Amniotic stem cell (primary cell): ENCODE data around the gene PAK4.

Experiments used
- DNase-seq: peaks from one replicate; lab custom pipeline; 2025; lab: John Stamatoyannopoulos, UW

The PAK4 gene

DNA sequence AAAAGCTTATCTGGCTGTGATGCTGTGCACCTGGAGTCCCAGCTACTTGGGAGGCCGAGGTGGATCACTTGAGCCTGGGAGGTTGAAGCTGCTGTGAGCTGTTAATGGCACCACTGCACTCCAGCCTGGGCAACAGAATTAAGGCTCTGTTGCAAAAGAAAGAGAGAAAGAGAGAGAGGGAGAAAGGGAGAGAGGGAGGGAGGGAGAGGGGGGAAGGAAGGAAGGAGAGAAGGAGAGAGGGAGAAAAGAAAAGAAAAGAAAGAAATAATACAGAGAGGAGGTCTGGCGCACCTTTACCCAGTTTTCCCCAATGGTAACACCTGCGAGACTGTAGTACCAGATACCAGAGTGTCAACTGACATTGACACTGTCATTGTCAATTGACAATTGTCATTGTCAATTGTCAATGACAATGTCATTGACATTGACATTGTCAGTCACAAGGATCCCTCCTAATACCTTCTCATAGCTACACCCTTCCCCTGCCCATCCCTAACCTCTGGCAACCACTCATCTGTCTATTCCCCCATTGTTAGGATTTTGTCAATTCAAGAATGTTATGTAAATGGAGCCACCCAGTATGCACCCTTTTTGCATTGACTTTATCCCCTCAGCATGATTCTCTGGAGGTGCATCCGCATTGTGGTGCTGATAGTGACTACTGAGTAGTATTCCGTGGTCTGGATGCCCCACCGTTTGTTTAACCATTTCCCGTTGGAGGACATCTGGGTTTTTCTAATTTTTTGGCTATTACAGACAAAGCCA, 21.3 kb downstream of the PAK4 start:
- DNase-seq, result no peak

DNA sequence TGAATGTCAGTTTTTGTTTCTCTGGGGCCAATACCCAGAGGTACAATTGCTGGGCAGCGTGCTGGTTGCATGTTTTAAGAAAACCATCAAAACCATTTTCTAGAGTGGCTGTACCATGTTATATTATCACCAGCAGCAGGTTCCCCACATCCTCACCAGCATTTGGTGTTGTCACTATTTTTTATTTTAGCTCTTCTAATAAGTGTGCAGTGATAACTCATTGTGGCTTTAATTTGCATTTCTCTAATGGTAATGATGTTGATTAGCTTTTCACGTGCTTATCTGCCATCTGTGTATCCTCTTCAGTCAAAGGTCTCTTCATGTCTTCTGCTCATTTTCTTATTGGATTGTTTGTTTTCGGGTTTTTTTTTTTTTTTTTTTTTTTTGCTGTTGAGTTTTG, 21.9 kb downstream of the PAK4 start:
- no peak for DNase-seq

DNA sequence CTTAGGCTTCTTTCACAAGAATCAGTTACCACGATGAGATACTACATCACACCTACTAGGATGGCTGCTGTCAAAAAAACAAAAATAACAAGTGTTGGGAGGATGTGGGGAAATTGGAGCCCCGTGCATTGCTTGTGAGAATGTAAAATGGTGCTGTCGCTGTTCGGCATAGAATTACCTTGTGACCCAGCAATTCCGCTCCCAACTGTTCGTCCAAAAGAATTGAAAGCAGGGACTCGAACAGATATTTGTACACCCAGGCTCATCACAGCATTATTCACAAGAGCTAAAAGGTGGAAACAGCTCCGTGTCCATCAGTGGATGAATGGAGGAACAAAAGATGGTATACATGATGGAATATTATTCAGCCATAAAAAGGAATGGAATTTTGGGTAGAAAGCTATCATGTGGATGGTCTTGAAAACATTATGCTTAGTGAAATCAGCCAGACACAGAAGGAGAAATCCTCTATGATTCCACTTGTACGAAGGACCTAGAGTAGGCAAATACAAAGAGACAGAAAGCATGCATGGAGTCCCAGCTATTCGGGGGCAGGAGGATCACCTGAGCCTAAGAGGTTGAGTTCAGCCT, 23.4 kb downstream of the PAK4 start:
- DNase-seq, result no peak

DNA sequence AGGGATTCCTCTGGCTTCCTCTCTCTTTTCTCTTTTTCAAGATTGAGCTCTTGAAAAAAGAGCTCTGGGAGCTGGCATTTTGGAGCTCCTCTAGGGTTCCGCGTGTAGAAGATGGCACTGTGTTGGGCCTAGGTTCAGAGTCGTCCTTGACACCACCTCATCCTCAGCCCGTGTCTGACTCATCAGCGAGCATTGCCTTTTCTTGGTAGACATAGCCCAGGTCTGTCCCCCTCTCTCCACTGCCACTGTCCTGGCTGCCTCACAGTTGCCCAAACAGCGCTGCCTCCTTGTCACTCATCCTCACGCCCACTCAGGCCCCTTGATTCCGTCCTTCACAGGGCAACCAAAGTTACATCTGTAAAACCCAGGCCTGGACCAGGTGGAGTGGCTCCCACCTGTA, 24.6 kb downstream of the PAK4 start:
- no peak for DNase-seq

DNA sequence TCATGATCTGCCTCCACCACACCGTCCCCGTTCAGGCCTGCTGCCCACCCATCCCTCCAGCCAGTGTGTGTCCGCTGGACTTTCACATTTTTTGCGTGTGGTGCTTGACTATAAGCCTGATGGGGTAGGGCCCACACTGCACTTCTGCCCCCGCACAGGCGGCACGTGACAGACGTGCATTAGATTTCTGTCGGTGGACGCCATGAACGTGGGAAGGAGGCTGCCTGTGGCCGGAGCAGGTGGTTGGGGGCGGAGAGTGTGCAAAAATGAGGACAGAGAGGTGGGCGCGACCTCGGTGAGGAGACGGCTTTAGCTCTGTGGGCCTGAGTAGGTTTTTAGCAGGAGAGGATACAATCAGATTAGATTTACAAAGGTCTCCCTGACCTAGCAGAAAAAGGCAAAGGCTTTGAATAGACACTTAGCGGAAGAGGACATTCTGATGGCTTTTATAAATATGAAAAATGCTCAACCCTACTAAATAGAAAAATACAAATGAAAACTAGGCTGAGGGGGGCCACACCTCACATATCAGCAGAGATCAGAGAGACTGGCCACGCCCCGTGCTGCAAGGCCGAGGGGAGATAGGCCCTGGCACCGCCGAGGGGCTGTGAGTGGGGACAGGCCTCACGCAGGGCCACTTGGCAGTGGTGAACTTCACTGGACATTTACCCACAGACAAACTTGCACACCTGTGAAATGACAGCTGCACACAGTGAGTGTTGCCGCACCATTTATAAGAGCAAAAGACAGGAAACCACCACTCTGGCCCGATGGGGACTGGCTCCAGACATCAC, 25.4 kb downstream of the PAK4 start:
- DNase-seq, result no peak

DNA sequence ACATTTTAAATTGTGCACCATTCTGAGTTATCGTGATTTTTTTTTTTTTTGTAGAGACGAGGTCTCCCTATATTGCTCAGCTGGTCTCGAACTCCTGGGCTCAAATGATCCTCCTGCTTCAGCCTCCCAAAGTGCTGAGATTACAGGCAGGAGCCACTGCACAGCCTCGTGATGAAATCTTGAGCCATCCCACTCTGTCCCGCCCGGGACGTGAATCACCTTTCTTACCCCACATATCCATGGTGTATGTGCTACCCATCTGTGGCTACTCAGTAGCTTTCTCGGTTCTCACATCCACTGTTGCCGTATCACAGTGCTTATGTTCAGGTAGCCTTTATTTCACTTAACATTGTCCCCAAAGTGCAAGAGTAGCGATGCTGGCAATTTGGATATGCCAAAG, 26.5 kb downstream of the PAK4 start:
- no peak for DNase-seq

DNA sequence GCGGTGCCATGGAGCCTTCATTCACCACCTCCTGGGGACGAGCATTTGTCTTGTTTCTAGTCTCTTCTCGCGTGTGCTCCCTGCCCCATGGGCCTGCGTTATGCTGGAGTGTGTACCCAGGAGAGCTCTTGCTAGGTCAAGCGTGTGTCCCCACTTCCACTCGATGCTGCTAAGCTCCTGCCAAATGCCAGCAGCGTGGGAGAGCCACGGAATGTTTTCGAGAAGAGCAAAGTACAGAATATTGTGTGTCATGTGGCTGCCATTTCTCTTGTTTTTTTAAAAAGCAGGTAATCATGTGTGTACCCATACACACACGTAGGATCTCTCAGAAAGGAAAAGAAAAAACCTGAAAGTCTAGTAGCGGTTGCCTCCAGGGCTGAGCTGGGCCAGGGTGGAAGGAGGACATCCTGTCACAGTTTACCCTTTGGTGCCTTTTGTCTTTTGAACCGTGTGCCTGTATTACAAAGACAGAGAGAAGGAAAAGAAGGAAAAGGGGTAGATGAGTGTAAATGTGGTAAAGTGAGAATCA, 28.6 kb downstream of the PAK4 start:
- no peak for DNase-seq

DNA sequence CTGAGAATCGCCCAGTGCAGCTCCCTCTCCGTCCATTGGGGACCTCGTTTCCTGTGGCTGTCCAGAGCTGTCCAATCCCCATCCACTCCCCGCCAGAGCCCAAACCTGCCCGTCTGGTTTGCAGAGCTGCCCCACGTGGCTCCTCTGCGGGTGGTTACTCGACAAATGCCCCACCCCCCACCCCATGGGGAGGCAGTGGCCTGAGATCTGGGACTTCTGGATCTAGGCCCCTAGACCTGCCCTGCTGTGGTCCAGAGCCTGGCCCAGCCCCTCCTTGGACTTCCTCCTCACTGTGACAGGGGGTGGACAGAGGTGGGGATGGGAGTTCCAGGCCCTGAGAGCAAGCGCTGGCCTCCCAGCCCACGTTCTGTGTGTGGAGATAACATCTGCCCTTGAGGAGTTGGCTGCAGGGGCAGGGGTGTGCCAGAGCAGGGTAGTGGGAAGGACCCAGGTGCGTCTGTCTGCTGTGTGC, 29.1 kb downstream of the PAK4 start:
- no peak for DNase-seq

DNA sequence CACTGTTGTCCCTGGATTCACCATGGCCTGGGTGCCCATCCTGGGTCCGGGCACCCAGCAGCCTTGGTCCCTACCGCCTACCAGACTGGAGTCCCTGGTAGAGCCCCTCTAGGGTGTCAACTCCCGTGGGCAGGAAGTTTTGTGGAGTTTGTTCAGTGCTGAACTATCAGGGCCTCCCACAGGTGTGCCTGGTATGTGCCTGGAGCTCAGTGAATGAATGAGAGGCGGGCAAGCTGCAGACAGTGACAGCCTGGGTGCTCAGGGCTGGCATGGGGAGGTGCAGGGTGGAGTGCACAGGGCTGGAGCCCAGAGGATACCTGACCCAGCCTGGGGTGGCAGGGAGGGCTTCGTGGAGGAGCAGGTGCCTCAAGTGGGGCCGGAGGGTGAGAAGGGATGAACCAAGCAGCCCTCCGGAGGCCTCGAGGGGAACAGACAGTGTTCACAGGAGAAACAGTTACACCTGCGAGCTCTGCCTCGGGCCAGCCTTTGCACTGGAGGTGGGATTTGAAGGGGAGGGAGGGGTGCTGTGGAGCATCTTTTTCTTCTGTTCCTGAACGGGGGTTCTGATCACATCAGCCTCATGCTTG, 29.6 kb downstream of the PAK4 start:
- no peak for DNase-seq

DNA sequence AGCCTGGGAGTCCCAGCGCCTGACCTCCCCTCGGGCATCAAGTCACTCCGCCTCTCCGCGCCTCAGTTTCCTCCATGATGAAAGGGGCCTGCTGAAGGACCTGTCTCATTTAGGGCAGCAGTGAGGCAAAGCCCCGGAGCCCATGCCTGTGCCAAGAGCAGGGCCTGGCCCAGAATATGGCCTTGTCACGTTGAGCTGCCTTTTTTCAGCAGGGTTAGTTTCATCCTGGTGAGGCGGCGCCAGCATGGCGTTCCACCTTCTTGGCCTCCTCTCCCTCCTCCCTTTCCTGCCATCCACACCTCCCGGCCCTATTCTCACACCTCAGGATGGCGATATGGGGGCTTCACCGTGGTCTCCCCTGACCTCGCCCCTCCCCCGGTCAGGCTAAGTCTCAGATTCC, 30.2 kb downstream of the PAK4 start:
- no peak for DNase-seq

DNA sequence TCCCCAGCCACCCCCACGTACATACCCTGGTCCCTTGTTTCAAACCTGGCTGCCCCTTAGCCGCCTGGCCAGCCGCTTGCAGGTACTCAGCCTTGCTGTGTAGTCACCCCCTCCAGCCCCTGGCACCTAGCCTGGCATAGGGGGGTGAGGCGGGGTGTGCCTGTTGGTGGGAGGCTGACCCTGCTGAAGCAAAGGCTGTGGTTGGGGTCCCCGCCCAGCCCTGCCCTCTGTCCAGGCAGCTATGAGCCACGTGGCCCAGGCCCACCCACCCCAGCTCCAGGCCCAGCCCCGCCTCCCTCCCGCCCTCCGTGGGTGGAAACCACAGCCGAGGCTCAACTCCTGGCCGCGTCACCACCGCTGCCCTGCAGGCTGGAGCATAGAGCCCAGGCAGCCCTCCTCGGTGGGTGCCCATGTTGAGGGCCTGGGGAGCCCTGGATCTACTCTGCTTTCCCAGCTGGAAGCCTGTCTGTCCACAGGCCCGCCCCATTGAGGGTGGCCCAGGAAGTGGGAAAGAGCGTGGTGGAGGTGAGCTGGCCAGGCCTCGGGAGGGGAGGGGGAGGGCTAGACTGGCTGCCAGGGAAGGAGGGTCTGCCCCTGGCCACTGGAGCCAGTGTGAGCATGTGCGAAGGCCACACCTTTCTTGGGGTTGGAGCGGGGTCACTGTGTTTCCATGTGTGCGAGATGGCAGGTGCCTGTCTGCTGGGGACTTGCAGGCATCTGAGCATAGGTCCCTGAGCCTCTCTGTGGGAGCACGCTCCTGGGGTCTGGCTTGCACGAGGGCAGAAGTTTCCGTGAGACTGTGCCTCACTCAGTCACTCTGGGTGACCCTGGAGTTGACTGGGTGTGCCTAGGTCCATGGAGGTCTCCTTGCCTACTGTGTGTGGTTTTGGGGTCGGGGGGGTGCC, 31.0 kb downstream of the PAK4 start:
- DNase-seq, result no peak

DNA sequence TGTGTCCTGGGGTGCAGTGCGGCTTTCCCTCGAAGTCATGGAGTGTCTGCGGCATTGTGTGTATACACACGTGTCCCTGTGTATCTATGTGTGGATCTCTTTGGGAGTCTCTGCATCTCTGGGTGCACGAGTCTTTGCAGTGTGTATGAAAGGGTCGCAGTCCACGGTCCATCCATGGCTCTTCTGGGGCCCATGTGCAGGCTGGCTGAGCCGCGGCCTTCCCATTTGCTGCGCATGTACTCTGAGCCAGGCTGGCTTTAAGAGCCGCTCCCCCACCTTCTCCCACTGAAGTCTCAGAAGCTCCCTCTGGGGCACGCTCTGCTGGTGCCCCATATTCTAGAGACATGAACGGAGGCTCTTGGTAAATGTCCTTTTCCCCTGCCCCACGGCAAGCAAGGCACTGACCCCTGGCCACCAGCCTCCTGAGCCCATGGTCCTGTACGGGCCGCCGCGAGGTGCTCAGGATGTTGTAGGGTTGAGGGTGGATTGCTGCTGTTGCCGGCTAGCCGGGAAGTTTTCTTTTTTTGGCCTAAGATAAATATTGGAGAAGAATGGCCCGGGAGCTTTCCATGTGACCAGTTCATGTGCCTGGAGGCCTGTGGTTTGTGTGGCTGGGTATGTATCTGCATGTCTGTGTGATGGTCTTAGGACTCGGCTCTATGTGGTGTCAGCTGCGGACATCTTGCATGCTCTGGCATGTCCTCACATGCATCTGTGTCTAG, 31.9 kb downstream of the PAK4 start:
- no peak for DNase-seq

DNA sequence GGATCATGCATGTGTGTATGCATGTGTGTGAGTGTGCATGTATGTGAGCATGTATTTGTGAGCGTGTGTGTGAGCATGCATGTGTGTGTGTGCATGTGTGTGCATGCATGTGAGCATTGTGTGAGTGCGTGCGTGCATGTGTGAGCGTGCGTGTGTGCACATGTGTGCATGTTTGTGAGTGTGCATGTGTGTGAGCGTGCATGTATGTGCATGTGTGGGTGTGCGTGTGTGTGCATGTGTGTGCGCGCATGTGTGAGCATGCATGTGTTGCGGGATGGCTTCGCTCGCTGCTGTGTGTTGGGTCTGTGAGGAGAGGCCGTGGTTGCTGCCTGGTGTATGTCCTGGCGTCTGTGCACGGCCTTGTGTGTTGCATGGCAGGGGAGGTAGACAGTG, 32.4 kb downstream of the PAK4 start:
- no peak for DNase-seq

DNA sequence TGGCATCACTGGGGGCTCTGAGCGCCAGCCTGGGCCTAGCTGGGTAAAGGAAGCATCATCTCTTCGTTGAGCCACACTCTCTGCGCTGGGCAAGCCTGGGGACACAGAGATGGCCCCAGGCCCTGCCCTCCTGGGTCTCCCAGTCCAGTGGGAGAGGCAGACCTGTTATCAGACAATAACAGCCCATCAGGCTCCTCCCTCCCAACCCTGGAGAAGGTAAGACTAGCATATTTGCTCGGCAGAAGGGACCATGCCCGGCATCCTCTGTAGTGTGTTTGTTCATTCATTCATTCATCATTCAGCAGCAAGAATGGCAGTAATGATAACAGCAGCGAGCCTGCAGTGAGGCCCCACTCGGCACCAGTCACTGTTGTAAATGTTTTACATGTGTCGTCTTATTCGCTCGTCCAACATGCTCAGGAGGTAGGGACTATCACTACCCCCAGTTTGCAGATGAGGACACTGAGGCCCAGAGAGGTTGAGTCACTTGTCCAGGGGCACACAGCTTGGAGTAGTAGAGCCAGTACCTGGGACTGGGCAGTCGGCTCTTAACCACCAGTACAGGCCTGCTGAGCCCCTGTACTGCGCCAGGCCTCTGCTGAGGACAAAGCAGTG, 33.2 kb downstream of the PAK4 start:
- no peak for DNase-seq

DNA sequence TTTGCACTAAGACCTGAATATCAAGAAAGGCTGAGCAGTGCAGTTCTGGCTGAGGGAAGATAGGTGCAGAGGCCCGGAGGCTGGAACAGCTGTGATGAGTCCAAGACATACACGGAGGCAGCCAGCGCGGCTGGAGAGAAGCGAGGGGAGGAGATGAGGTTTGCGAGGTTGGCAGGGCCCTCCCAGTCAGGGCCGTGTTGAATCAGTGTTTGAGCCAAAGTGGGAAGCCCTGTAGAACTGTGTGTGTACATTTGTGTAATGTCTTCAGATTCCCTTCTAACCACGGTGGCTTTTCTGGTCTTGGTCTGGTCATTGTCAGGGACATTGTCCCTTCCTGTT, 34.9 kb downstream of the PAK4 start:
- DNase-seq, result no peak

DNA sequence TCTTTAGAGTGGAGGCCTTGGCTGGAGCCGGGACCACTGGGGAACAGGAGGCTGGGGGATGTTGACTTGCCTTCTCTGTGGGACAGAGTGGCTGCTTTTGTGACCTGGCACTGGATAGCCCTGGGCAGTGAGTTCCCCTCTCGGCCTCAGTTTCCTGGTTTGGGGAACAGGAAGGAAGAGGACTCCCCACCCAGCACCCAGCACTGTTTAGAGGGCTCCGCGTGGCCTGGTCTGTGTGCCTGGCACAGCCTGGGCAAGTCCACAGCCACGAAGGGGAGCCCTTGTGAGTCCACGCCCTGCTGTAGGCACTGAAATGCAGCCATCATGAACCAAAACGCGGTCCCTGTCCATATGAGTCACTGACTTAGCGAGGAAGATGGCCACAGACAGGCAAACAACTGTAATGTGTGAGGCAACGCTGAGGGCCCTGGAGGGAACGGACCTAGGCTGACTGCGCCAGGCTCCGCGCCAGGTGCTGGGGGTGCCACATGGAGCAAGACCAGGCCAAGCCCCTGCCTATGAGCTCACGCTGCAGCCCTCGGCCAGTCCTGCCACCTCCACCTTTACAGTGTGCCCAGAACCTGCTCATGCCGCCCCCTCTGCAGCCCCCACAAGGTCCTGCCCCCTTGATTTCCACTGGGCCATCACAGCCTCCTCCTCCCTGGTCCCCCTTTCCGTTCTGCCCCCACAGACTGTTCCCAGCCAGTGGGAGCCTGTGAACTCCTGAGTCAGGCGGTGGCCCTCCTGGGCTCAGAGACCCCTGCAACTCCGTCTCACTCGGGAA, 35.5 kb downstream of the PAK4 start:
- no peak for DNase-seq

DNA sequence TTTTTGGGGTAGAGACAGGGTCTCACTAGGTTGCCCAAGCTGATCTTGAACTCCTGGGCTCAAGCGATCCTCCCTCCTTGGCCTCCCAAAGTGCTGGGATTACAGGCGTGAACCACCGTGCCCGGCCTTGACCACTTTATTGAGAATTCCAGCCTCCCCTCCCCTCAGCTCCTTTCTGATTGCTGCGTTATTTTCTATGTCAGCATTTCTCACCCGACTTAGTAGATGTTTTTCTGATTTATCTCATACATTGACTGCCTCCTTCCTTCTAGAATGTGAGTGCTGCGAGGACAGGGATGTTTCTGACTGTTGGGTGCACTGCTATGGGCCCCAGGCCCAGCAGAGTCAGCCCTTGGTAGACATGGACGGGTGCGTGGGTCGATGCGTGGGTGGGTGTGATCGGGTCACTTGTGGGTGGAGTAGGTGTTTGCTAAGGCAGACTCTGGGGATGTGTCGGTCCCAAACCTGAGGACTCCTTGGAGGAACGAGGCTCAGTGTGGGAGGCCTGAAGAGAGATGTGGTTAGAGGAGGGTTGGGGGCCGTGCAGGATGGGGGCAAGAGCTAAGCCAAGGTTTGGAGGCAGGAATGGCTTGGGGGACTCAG, 37.0 kb downstream of the PAK4 start:
- DNase-seq, result no peak

DNA sequence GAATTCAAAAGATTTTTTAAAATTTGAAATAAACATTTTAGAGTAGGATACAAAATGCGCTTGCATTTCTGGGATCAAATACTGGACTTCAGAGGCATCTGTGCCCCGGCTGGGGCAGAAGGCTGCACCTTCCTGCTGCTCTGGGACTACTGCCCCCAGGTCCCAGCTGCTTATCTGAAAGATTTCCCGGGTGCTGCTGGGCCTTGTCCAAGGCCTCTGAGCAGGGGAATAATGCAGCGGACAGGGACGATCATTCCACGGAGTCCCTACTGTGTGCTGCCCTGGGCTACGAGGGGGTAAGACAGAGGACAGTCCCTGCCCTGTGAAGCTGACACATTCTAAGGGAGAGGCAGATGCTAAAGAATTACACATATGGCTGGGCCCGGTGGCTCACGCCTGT, 38.0 kb downstream of the PAK4 start:
- no peak for DNase-seq

DNA sequence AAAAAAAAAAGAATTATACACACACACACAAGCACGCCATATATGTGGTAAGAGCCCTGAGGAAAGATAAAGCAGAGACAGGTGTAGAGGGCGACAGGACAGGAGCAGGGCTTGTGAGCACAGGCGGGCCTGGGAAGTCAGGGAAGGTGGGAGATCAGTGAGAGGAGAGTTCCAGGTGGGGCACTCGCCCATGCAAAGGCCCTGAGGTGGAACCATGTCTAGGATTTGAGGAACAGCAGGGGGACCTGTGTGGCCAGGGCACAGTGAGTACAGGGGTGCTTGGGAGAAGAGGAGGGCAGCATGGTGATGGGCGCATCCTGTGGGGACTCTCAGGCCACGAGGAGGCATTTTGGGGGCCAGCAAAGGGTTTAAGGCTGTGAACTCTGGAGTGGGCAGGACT, 38.7 kb downstream of the PAK4 start:
- no peak for DNase-seq
